GM12864 (cell line): Measurements from ENCODE around the gene GRIP1.
A peak's percentile ranks its signal among the peaks of the same experiment; 100 is the strongest.

Experiments
- DNase-seq: peaks from one replicate; pipeline ENCODE4 v3.0.0-alpha.2; 2011; ENCODE audit warnings: low read depth
- H3K4me3 ChIP-seq: 2 replicates; pipeline ENCODE4 v1.5.1; 2011; ENCODE audit warnings: mild to moderate bottlenecking, low read depth, low read length, control low read depth
- TF ChIP-seq, protein P1 (sequence below): IDR thresholded peaks from 2 replicates; pipeline ENCODE4 v1.5.1; 2011; ENCODE audit warnings: low read depth, mild to moderate bottlenecking, moderate library complexity, low read length, control low read depth, inconsistent platforms; ENCODE audit errors: missing control alignments

GRIP1 gene

DNA sequence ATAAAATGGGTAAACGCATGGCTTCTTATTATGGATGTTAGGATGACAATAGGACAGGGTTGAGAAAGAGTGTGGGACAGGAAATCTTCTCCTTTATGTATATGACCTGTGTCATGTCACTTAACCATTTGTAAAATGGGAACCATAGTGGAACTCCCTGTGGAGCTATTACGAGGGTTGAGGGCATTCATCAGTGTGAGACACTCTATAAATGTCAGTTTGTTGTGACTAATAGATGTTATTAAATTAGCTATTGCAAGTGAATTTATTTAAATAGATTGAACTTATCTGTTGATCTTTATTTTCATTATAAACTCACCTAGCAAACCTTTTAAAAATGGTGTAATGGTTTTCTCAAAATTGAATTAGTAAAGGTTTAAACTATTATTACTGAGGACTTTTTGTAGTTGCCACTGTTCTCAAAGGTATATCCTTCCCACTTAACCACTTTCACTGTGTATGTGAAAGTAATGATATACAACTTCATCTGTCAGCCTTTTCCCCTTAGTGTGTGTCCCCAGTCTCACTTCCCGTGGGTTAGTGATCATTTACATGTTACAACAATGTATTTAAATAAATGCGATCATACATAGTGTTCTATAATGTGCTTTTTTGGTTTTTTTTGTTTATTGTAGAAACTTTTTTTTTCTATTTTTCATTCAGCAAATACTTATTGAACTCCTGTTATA is 359.5 kb downstream of the GRIP1 start:
- TF ChIP-seq, protein P1, sequence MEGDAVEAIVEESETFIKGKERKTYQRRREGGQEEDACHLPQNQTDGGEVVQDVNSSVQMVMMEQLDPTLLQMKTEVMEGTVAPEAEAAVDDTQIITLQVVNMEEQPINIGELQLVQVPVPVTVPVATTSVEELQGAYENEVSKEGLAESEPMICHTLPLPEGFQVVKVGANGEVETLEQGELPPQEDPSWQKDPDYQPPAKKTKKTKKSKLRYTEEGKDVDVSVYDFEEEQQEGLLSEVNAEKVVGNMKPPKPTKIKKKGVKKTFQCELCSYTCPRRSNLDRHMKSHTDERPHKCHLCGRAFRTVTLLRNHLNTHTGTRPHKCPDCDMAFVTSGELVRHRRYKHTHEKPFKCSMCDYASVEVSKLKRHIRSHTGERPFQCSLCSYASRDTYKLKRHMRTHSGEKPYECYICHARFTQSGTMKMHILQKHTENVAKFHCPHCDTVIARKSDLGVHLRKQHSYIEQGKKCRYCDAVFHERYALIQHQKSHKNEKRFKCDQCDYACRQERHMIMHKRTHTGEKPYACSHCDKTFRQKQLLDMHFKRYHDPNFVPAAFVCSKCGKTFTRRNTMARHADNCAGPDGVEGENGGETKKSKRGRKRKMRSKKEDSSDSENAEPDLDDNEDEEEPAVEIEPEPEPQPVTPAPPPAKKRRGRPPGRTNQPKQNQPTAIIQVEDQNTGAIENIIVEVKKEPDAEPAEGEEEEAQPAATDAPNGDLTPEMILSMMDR: no peak
- DNase-seq: no peak
- H3K4me3 ChIP-seq: no peak overlapping the region

DNA sequence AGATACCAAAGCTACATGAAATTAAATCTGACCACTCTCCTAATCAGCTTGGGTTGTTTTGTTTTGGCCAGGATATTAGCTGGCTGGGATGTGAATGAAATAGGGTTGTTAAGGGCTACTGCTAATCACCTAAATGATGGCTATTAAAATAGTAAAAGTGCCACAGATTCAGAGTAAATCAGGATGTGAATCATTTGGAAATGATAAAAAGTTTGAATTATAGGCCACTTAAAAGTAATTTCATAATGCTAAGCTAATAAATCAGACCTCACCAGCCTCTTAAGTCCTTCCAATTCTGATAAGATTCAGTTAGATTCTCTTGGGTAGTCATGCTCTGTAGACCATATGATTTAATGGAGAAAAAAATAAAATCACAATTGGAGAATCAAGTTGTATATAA is 364.6 kb downstream of the GRIP1 start:
- TF ChIP-seq, protein P1: no peak
- no peak for DNase-seq
- H3K4me3 ChIP-seq: no peak overlapping the region

DNA sequence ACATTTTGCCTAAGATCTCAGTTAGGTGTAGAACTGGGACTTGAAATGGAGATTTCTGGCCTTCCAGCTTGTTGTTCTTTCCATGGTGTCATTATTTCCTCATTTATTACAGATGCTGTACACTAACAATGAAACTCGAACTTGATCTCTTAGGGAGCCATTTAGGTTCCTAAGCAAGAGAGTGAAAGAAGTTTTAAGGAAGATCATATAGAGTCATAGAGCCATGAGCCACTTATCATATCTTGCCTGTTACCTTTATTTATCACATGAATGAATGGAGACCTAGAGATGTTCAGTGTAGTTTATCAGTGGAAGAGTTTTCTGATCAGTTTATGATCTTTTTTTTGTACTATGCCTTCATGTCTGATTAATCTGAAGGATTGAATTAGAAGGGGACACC is 366.7 kb downstream of the GRIP1 start:
- DNase-seq: no peak
- TF ChIP-seq, protein P1: no peak
- H3K4me3 ChIP-seq: no peak overlapping the region

DNA sequence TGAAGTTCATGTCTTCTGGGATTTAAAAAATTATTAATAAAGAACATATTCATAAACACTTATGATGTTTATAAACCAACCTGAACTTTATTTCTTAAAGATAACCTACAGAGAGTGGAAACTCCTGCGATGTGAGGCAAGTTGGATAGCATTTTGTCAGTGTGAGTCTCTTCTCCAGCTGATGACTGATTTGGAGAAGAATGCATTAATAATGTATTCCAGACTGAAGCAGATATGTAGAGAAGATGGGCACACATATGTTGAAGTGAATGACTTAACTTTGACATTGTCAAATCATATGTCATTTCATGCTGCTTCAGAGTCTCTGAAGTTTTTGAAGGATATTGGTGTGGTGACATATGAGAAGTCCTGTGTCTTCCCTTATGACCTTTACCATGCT is 369.3 kb downstream of the GRIP1 start:
- TF ChIP-seq, protein P1: no peak
- no peak for DNase-seq
- H3K4me3 ChIP-seq: no peak overlapping the region

DNA sequence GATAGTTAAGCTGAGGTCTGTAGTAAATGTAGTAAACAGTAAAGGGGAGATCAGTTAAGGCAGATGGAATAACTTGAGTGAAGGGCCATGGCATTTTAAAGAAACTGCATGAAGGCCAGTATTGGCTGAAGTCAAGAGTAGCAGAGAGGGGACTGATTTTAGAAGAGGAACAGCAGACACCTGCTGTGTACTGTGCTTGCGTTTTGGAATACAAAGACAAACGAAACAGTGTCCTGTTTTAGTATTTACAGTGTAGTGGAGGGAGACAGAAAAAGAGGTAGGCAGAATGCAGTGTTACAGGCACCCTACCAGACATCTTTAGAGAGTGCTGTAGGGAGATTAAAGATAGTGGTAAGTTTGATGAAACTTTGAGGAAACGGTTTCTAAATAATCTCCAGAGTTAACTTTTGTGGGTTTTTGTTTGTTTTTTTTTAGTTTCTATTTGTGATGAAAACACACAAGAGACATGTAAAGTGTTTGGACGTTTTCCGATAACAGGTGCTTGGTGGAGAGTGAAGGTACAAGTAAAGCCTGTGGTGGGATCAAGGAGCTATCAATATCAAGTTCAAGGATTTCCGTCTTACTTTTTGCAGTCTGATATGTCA is 374.5 kb downstream of the GRIP1 start:
- H3K4me3 ChIP-seq: peak overlapping the region; percentile 85
- DNase-seq: no peak
- TF ChIP-seq, protein P1: no peak

DNA sequence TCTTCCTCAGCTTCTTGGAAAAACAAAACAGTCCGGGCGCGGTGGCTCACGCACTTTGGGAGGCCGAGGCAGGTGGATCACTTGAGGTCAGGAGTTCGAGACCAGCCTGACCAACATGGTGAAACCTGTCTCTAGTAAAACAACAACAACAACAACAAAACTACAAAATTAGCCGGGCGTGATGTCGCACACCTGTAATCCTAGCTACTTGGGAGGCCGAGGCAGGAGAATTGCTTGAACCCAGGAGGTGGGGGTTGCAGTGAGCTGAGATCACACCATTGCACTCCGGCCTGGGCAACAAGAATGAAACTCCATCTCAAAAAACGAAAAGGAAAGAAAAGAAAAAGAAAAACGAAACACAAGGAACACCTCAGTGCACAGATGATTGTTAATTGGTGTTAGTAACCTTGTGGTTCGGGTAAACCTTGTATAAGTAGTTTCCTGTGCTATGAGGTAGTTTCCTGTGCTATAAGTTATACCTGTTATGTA is 375.5 kb downstream of the GRIP1 start:
- DNase-seq: peak; percentile 36

DNA sequence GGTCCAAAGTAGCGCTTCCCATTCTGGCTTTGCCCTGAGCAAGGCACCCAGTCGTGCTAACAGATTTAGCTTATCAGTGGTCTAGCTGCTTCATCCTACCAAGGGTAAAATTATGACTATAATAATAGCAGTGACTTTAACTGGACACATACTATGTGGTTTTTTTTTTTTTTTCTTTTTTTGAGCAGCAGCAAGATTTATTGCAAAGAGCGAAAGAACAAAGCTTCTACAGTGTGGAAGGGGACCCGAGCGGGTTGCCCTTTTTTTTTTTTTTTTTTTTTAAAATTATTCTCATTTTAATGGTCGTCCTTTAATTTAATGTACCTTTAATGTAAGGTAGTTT is 376.1 kb downstream of the GRIP1 start:
- TF ChIP-seq, protein P1: no peak
- H3K4me3 ChIP-seq: peak overlapping the region; percentile 85
- DNase-seq: no peak

More for the DNA sequence above, 375.5 kb downstream of the GRIP1 start:
- peak overlapping the region; percentile 85 for H3K4me3 ChIP-seq
